Inflammatory macrophage treated with lipopolysaccharide for 1 hour (primary cell): Measurements from ENCODE around the gene IGHMBP2.
A peak's percentile ranks its signal among the peaks of the same experiment; 100 is the strongest.

Experiments used
- DNase-seq, 2 donors: peaks; one replicate each; pipeline ENCODE4 v3.0.0-alpha.2; 2020 to 2022

The IGHMBP2 gene

DNA sequence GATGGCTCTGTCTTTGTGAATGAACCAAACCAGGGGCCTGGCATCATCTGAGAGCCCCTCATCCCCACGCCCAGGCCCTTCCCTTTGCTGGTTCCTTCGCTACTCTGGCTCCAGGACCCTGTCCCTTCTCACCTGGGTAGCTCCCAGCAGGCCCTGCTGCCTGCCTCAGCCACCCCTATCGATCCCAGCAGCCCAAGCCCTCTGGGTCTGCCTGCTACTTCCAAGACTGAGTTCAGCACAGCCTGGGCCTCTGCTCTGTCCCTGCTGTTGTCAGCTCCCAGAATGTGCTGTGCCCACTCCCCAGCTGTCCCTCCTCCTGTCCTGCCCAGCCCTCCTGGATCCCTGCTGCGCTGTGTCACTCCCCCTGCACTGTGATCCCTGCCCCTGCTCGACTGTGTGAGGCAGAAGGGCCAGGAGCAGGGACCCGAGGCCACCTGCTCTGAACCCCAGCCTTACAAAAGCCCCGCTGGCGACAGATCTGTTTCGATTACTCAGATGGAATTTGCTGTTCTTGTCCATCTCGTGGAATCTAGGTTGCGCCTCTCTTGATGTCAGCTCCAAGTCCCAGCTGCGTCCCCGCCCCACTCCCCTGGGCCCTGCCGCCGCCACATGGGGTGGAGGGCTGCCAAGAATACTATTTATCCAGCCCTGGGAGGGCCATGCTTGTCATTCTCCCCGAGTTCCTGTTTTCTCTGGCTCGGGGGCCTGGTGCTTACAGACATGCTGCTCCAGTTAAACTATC is 13.0 kb upstream of the IGHMBP2 start:
- no peak for DNase-seq

GRCh38 chr11:68891351-68891948 is 12.2 kb upstream of the IGHMBP2 start:
- no peak for DNase-seq

DNA sequence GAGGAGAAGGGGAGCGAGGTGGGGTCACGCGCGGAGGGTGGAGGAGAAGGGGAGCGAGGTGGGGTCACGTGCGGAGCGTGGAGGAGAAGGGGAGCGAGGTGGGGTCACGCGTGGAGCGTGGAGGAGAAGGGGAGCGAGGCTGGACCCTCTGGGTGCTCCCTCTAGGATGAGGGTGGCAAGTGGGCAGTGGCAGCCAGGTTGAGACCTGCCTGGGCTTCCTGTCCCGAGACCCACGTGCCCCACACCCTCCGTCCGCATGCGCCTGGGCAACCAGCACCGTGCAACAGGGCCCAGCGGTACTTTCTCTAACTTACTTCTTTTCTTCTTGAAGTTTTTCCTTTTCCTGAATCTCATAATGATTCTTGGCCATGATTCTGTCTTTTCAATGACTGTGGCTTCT is 11.1 kb upstream of the IGHMBP2 start:
- DNase-seq = no peak

- DNase-seq = no peak
These were observed 10.4 kb upstream of the IGHMBP2 start for GRCh38 chr11:68893282-68893681.

- DNase-seq = no peak
These were observed 7.3 kb upstream of the IGHMBP2 start for GRCh38 chr11:68896171-68896959.

DNA sequence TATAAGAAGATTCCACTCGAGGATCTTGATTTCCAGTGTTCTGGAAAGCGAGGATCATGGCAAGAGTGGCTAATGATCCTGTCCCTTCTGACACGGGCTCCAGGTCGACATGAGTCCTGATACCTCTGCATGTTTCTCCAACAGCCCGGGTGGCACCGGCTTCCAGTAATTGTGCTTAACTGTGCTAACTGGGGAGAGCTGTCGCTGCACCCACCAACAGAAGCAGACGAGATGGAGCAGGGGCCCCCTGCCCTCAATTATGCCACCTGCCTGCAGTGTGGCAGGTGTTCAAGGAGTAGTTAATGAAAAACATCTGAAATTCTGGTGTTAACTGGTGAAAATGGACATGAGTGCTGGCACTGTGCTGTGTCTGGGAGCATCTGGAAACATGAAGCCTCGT is 6.2 kb upstream of the IGHMBP2 start:
- no peak for DNase-seq

GRCh38 chr11:68900835-68901381 is 2.8 kb upstream of the IGHMBP2 start:
- no peak for DNase-seq

GRCh38 chr11:68904248-68904847 is 657 bp downstream of the IGHMBP2 start:
- peak; percentile 15 to 39 for DNase-seq

DNA sequence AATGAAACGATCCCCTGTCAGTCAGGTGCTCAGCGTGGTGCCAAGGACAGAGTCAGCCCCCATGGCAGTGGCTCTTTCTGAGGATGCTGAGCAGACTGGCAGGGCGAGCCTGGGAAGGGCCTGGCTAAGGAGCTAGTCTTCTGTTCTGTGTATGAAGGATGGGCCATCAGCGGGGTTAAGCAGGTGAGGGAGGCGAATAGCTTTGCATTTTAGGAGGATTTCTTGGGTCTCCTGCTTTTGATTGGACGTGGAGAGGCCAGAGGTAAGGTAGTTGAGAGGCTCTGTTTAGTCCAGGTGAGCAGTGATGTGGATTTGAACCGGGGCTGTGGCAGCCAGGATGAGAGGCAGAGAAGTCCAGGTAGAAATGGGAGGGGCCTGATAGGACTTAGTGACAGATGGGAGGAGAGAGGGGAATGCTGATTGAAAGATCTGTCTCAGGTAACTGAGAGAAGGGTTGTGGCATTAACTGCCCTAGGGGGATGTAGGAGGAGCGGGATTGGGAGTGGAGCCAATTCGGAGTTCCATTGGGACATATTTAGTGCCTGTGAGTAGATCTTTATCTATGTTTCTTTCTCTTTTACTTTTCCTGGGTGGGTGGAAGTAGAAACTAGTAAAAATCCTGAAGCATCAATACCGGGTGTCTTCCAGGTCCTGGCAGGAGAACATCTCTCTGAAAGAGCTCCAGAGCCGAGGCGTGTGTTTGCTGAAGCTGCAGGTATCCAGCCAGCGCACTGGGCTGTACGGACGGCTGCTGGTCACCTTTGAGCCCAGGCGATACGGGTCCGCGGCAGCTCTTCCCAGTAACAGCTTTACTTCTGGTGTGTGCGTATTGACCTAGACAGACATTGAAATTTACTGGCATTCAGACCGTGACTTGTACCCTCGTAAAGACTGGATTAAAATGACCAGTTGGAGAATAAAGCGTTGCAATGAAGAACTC is 2.0 kb downstream of the IGHMBP2 start:
- no peak for DNase-seq

DNA sequence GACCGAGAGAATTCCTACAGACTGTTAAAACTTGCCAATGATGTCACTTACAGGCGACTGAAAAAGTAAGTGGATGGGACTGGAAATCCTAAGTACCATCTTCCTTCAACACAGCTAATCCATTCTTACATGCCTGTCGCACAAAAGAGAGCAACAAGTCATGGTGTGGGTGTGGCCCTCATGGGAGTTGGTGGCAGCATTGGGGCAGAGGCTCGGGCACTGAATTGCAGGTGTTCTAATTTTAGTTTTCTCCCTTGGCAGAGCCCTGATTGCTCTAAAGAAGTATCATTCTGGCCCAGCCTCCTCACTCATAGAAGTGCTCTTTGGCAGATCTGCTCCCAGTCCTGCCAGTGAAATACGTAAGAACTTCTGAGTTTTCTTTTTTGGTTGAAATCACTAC is 4.6 kb downstream of the IGHMBP2 start:
- DNase-seq = no peak

DNA sequence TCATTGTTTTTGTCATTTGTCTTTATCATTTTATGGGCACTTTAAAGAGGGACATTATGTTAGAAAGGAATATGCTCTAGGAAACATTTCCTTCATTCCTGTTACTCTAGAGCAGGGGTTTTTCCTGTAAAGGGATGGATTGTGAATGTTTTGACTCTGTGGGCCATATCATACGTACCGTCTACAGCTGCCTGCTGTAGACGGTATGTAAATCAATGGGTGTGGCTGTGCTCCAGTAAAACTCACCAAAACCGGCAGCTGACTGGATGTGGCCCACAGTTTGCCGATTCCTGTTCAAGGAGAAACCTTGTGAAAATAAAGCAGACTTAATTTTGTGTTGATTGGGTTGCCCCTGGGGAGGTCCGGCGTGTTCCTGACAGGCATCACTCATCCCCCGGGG is 7.3 kb downstream of the IGHMBP2 start:
- DNase-seq = no peak

DNA sequence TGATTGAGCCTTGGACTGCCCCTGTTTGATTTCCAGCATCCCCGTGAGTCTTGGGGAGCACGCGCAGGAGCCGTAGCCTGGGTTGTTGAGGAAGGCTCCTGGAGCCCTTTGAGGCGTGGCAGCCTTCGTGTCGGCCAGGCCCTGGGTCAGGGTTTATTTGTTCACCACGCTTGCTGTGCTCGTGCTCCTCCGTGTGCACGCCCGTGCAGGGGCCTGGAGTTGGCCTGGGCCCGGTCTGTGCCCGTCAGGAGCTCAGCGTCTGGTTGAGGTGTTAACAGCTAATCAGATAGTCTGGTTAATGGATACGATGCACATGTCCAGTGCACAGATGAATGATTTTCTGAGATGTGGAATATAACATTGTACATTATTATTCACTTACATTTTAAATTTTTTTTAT is 8.0 kb downstream of the IGHMBP2 start:
- DNase-seq = no peak

DNA sequence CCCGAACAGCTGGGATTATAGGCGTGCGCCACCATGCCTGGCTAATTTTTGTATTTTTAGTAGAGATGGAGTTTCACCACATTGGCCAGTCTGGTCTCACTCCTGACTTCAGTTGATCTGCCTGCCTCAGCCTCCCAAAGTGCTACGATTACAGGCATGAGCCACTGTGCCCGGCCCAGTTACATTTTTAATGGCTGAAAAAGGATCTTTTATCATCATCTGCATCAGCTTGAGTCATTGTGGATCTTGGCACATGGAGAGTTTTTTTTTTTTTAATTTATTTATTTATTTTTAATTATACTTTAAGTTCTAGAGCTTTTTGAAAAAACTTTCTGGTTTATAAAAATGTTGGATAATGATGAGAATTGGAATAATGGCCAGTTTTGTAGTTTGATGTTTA is 8.6 kb downstream of the IGHMBP2 start:
- no peak for DNase-seq

- DNase-seq = no peak
These were observed 9.5 kb downstream of the IGHMBP2 start for GRCh38 chr11:68913188-68913587.

DNA sequence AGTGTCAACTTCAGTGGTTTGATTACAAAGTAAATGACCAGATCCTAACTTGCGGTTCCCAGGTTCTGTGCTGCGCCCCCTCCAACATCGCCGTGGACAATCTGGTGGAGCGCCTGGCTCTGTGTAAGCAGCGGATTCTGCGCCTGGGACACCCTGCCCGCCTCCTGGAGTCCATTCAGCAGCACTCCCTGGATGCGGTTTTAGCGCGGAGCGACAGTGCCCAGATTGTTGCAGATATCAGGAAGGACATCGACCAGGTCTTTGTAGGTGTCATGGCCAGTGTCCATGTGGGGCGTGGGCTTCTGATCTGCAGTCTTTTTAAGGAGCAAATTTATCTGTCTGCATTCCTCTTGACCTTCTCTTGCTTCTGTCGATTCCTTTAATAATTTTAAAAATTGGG is 11.1 kb downstream of the IGHMBP2 start:
- no peak for DNase-seq

DNA sequence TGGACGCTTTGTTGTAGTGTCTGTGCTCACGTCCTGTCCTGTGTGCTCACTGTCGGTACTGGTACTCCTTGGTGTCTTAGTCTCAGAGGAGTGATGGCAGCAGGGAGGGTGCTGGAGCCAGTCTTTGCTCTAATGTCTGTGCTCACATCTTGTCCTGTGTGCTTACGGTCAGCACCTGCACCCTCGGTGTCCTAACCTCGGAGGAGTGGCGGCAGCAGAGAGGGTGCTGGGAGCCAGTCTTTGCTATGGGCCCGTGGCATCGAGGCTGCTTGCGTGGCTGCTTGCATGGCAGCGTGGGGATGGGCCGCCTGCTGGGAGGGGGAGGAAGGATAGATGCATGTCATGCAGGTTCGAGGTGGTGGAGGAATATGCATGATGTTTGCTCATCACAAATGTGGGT is 12.7 kb downstream of the IGHMBP2 start:
- no peak for DNase-seq

DNA sequence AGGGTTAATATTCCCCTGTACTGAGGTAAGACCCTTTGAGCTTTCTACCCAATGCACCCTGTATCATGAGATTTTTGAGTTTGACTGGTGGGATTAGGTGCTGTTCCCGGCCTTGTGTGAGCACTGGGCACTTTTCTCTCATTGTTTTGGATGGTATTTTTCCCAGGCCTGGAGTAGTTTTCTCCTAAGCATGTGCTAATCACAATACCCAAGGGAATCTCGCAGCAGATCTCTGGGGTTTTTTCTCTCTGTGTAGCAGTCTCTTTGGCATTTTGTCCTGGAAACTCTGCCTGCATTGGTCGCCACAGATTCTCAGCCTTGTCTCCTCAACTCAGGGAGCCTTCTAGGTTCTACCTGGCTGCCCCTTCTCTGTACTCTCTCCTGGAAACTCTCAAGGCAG is 19.9 kb downstream of the IGHMBP2 start:
- no peak for DNase-seq

GRCh38 chr11:68924073-68924925 is 20.6 kb downstream of the IGHMBP2 start:
- DNase-seq = no peak

DNA sequence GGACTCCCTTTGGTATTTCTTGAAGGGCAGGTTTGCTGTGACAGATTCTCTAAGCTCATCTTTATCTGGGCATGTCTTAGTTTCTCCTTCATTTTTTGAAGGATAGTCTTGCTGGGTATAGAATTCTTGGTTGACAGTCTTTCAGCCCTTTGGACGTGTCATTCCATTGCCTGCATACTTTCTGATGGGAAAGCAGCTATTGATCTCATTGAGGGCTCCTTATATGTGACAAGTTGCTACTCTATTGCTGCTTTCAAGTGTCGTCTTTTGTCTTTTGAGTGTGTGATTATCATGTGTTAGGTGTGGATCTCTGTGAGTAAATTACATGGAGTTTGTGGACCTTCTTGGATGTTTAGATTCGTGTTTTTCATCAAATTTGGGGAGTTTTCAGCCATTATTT is 21.9 kb downstream of the IGHMBP2 start:
- peak in 1 of 2 donors; percentile 14 for DNase-seq

- peak; percentile 67 for DNase-seq
These were observed 23.8 kb downstream of the IGHMBP2 start for GRCh38 chr11:68927280-68928135.
